ENCODE results near the gene ANOS1.
"Not testable (repeated sequence)": the region's sequence is repeated elsewhere in the genome, so short reads cannot be mapped to it uniquely, and the experiment has no call there.

ANOS1 gene, protein sequence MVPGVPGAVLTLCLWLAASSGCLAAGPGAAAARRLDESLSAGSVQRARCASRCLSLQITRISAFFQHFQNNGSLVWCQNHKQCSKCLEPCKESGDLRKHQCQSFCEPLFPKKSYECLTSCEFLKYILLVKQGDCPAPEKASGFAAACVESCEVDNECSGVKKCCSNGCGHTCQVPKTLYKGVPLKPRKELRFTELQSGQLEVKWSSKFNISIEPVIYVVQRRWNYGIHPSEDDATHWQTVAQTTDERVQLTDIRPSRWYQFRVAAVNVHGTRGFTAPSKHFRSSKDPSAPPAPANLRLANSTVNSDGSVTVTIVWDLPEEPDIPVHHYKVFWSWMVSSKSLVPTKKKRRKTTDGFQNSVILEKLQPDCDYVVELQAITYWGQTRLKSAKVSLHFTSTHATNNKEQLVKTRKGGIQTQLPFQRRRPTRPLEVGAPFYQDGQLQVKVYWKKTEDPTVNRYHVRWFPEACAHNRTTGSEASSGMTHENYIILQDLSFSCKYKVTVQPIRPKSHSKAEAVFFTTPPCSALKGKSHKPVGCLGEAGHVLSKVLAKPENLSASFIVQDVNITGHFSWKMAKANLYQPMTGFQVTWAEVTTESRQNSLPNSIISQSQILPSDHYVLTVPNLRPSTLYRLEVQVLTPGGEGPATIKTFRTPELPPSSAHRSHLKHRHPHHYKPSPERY
- 2.8 to 52.8 (median 12.0) reads per million in 18 experiments for total RNA-seq

- DNase-seq: peak; percentile 13 to 20
These were observed at the start of gene ANOS1 for GRCh38 chrX:8731559-8732395. TSS of gene ANOS1 (minus strand) at chrX:8732137. CDS start at chrX:8732036, 101 bp downstream.

DNA sequence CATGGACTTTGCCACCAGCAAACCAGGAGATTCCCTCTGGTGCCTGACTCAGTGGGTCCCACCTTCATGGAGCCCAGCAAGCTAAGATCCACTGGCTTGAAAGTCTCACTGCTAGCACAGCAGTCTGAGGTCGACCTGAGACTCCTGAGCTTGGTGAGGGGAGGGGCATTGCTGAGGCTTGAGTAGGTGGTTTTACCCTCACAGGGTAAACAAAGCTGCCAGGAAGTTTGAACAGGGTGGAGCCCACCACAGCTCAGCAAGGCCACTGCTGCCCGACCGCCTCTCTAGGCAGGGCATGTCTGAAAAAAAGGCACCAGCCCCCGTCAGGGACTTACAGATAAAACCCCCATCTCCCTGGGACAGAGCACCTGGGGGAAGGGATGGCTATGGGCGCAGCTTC is 41.2 kb upstream of the ANOS1 start:
- DNase-seq: no peak

DNA sequence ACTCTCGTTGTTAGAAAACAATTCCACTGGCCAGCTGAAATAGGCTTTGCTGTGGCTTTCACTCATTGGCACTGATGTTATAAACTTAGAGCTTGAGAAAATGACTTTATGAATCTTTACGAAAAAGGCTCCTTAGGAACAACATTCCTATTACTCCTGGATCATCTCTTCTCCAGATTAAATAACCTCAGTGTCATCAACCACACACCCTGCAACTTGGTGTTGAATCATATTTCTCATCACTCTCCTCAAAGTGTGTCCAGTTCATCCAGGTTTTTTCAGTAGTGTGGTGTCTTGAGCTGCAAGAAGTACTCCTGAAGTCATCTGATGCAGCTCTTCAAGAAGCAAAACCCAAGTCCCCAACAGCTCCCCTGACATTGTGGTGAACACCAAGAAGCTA is 28.1 kb upstream of the ANOS1 start:
- DNase-seq: no peak

DNA sequence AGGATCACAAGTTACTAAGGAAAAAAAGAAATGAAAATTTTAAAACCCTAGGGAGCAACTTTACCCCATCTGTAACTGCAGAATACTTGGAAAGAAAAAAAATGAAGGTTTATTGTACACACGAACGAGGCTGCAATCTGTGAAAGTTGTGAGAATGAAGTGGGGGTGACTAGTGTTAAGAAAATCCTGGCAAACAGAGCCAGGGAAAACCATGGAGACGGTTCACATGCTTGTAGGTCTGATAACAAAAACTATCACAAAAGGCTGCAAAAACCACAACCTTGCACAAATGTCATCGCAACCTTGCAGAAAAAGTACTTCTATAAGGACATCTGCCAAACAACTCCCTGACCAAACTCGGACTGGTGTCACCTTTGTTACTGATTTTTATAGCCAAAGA is 26.8 kb upstream of the ANOS1 start:
- DNase-seq: not testable (repeated sequence)

GRCh38 chrX:8757609-8758389 is 25.9 kb upstream of the ANOS1 start:
- DNase-seq: not testable (repeated sequence)

DNA sequence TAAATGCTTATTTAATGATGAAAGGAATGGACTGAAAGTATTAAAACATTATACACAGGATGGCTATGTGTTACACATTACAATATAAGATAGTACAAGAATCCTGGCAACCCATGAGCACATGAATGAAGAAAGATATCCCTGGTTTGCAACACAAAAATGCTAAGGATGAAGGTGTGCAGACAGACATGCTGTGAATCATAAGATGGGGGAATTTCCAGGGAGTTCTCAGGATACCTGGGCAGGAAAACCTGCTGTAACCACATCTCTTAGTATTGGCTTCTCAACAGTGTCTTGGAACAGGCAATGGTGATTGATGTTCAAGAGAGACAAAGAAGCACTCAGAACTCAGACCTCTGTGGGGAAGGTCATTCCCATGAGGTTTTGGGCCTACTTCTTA is 23.9 kb upstream of the ANOS1 start:
- DNase-seq: no peak

- DNase-seq: no peak
These were observed 23.2 kb upstream of the ANOS1 start for GRCh38 chrX:8755116-8755515.

- no peak for DNase-seq
These were observed 17.8 kb upstream of the ANOS1 start for GRCh38 chrX:8749697-8750096.

DNA sequence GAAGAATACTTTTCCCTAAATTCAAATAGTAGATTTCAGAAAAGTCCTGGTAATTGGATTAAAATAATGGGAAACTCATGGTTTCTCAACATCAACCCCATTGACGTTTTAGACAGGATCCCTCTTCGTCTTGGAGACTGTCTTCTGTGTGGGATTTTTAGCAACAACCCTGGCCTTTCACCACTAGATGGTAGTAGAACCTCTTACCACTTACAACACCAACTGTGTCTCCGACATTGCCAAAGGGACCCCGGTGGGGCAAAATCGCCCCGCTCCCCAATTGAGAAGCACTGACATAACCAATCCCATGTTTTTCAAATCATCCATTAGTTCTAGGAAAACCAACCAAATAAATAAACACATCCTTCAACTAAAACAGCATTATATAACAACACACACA is 16.9 kb upstream of the ANOS1 start:
- peak in 1 of 2 donors; percentile 15 for DNase-seq

DNA sequence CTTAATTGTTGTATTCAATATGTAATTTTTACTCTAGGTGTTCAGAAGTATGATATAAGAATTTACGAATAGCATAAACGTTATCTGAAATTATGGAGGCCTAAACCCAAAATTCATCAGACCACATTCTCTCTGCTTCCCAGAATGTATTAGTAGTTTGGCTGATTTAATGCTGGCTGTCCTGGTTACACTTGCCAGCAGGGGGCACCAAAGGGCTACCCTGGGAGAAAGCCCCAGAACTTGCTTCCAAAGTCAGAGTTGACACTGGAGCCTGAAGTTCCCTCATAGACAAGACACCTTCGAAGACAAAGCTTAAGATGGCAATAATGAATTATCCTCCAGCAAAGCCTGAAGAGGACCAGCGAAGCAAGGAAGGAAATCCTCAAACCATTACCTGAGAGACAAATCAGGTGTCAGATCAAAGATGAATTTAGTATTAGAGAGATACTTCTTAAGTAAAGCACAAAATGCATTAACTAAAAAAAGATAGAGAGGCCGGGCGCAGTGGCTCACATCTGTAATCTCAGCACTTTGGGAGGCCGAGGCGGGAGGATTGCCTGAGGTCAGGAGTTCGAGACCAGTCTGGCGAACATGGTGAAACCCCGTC is 11.3 kb upstream of the ANOS1 start:
- peak; percentile 34 to 56 for DNase-seq

- DNase-seq: no peak
These were observed 10.0 kb upstream of the ANOS1 start for GRCh38 chrX:8741981-8742380.

GRCh38 chrX:8738588-8739189 is 6.8 kb upstream of the ANOS1 start:
- peak; percentile 48 to 49 for DNase-seq

DNA sequence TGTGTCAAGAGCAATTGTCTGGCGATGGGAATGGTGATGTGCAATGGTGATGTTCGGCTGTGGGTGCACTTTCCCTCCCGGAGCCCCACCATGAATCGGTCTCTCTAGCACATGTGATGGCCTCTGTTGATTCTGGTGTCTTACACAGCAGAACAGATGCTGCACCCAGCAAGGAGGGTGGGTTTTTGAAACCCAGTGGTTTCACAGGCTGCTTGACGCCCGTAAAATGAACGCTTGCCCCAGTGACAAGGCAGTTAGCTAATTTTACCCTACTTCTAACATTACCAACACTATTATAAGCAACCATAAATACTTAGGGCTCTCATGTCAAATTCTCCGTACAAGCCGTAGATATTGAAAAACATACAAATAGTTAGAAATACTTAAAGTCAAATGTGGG is 5.9 kb upstream of the ANOS1 start:
- no peak for DNase-seq

DNA sequence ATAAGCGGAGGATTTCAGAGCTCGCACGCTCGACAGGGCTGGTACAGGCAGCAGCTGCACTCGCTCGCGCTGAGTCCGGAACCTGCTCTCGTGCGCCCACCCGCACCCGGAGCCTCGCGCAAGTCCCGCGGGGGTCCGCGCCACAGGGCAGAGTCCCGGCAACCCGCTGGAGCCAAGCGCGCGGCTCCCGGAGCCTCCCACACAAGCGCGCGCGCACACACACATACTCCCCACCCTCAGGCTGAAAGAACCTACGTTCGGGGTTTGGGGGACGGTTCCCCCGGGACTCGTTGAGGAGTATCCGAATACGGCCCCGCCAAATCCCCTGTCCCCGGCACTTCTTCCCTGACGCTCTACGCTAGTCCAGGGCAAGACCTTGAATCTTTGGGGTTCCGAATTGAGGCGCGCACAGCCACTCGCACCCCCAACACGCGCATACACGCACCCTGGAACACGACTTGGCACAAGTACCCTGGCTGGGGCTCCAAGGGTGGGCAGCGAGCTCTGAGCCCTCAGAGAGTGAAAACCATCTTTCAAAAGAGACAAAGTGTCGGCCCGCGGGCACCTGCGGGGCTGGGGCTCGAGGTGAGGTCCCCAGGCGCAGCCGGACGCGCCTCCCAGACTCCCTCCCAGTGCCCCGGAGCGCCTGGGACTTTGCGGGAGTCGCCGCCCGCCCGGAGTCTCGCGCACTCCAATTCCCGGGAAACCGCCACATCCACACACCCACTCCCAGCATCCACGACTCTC is 952 bp downstream of the ANOS1 start:
- DNase-seq: no peak

GRCh38 chrX:8729811-8730210 is 2.1 kb downstream of the ANOS1 start:
- no peak for DNase-seq

DNA sequence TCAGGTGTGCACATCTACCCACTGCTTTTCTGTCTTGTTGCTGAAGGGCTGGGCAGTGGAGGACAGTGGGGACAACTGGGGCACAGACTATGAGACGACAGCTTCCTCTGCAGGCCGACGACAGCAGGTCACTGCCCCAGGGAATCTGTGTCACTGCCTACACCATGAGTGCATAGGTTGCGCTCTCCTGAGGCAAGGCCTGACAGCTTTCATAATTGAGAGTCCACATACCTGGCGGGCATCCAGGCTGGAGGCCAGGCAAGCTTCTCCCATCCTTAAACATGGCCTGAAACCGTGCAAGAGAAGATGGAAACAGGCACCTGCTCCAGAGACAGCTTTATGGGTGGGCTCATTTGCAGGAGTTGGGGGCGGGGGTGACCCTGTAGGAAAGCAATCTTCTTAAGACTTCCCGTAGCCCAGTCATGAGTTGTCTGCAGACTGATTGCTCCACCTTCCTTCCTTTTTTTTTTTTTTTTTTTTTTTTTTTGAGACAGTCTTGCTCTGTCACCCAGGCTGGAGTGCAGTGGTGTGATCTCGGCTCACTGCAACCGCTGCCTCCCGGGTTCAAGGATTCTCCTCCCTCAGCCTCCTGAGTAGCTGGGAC is 2.9 kb downstream of the ANOS1 start:
- peak; percentile 19 to 42 for DNase-seq

DNA sequence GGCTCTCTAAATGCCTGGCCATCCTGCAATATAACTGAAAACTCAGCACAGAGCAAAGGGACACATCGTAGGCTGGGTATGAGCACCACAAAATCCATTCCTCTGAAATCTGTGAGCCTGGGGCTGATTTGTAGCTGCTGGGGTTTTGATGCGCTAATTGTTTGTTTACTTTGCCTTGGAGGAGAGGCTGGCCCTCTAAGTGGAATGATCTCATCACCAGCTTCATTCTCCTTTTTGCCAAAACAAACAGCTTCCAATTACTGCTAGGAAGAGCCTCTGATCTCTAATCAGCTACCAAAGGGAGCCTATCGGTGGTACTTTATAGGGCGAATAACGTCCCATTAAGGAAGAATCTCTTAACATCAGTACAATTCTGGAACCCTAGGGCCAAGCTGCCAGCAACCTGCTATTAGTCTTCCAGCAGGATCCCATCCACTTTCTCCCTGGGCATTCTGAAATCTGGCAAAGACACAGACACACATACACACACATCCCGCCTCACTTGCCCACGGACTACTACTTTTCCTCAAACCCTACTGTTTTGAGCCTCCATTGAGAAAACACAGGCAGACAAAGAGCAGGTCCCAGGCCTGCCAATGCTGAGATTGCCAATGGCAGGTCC is 5.8 kb downstream of the ANOS1 start:
- no peak for DNase-seq

DNA sequence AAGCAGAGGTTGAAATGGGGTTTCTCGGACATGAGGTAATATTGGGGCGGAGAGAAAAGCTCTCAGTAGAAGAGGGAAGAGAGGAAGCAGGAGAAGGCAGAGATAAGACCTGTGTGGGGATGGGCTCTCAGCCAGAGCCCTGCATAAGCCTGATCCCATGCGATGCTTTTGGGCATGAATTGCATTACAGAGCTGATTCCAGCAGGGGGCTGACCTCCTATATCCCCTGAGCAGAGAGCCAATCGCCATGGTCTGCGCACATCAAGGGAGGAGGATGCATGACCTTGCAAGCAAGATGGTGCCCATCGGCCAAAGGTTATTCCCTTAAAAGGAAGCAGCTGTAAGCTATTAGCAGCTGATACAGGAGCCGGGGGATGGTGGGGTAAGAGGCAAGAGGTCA is 7.6 kb downstream of the ANOS1 start:
- peak in 1 of 2 donors; percentile 2 for DNase-seq

DNA sequence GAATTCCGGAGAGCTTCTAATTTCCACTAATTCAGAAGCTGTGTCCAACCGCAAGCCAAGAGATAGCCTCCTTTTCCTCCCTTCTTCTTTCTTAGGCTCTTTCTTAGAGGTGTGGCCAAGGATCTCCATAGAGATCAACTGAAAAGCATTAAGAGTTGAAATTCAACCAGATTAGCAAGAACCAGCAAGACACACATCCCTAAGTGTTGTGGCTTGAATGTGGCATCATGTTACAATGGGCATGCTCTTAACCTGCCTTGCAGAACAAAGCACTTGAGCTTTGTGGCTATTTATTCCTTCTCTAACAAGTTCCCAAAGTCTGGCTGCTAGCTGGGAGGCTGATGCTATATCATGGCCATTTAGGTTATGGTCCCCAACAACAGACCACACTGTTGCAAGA is 10.4 kb downstream of the ANOS1 start:
- no peak for DNase-seq

GRCh38 chrX:8720136-8720535 is 11.8 kb downstream of the ANOS1 start:
- no peak for DNase-seq
